LNCaP clone FGC (cell line): ENCODE measurements around the gene GSK3B.
A peak's percentile ranks its signal among the peaks of the same experiment; 100 is the strongest.

Source experiments
- DNase-seq: peaks from one replicate; pipeline ENCODE4 v3.0.0-alpha.2; 2011; ENCODE audit warnings: low read depth
- H3K4me3 ChIP-seq: 2 replicates; pipeline ENCODE4 v1.5.1; 2011; ENCODE audit warnings: mild to moderate bottlenecking, low read depth, low read length, control low read depth
- TF ChIP-seq, protein P1 (sequence below): IDR thresholded peaks from 2 replicates; pipeline ENCODE4 v1.5.1; 2012; ENCODE audit warnings: mild to moderate bottlenecking; ENCODE audit not compliant: control insufficient read depth, insufficient read depth; ENCODE audit errors: extremely low read depth

GSK3B gene

DNA sequence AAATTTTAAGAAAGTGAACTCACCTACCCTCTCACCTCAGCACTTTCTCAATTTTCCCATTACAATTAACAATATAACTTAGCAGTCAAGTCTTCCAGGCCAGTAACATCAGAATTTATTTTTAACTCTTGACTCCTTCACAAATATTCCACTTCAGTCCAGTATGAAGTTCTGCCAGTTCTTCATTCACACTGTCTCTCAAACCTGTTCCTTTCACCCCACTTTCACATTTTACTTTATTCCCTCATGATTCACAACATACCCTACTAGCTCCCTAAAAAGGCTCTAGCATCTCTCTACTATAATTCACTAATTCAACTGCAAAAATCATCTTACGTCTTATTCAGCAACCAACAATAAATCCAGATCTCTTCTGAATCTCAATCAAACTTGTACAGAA is 3.8 kb downstream of the GSK3B start:
- TF ChIP-seq, protein P1, sequence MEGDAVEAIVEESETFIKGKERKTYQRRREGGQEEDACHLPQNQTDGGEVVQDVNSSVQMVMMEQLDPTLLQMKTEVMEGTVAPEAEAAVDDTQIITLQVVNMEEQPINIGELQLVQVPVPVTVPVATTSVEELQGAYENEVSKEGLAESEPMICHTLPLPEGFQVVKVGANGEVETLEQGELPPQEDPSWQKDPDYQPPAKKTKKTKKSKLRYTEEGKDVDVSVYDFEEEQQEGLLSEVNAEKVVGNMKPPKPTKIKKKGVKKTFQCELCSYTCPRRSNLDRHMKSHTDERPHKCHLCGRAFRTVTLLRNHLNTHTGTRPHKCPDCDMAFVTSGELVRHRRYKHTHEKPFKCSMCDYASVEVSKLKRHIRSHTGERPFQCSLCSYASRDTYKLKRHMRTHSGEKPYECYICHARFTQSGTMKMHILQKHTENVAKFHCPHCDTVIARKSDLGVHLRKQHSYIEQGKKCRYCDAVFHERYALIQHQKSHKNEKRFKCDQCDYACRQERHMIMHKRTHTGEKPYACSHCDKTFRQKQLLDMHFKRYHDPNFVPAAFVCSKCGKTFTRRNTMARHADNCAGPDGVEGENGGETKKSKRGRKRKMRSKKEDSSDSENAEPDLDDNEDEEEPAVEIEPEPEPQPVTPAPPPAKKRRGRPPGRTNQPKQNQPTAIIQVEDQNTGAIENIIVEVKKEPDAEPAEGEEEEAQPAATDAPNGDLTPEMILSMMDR, result no peak
- no peak overlapping the region for H3K4me3 ChIP-seq
- no peak for DNase-seq

DNA sequence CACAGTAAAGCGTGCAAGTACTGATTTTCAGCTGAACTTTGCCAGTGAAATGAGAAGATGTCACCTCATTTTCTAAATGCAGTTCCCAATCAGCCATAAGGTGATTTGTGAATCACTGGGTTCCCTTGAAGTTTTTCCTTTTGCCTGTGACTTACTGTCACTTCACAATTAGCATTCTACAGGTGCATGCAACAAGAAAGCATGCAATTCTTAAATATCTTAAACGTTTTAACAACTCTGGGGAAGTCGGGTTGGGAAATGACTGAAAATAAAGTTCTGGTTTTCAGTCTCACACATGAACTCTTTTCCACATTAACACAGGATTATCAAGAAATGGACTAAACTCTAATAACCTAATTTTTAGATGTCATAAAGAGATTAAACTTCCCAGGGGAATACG is 5.2 kb downstream of the GSK3B start:
- TF ChIP-seq, protein P1, result no peak
- no peak for DNase-seq
- H3K4me3 ChIP-seq, result no peak overlapping the region

DNA sequence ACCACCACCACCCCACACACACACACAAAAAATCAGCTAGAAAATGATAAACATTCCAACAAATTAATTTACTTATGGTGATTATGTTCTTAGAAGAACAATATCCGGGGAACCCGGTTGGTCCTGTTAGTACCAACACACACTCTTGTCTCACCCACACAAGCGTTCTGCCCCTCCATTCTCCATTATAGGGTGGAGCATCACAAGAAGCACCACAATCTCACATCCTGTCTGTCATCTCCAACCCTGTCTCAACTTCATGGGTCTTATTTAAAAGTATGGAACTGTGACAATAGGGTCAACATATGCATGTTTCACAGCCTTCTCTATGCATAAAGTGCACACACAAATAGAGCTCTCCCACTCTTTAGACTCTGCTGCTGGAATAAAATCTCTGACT is 5.6 kb downstream of the GSK3B start:
- H3K4me3 ChIP-seq, result no peak overlapping the region
- TF ChIP-seq, protein P1, result no peak

DNA sequence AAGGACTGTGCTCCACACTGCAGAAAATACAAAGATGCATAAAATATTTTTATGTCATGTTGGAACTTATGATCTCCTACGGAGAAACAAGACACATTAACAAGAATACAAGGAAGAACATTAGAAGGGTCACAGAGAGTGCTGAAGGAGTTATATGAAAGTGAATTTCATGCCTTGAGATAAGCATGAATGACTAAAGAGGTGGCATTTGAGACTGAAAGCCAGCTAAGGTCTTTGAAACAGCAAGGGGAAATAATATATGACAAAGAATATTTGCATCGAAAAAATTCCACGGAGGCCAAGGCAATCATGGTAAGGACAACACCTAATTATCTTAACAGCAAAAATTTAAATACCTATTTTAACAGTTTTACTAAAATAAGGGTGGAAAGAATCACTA is 12.5 kb downstream of the GSK3B start:
- TF ChIP-seq, protein P1, result no peak
- no peak overlapping the region for H3K4me3 ChIP-seq
- DNase-seq, result no peak

More for the DNA sequence above, 5.6 kb downstream of the GSK3B start:
- DNase-seq, result no peak

DNA sequence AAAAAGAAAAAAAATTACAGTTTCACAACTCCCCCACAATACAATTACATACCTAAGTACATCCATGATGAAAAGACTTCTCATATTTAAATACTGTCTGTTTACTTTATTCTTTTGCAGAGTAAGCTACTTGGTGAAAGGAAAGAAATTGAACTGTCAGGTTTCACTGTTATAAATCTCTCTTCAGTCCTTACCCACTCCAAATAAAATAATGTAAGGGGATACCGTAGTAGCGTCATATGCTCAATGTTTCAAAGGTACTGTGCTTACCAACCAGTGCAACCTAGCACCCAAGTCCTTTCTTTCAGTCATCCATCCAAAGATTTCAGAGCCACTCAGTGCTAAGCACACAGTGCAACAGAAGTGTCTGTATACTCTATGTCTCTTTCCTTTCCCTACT is 13.4 kb downstream of the GSK3B start:
- H3K4me3 ChIP-seq, result no peak overlapping the region
- TF ChIP-seq, protein P1, result no peak
- DNase-seq, result no peak

DNA sequence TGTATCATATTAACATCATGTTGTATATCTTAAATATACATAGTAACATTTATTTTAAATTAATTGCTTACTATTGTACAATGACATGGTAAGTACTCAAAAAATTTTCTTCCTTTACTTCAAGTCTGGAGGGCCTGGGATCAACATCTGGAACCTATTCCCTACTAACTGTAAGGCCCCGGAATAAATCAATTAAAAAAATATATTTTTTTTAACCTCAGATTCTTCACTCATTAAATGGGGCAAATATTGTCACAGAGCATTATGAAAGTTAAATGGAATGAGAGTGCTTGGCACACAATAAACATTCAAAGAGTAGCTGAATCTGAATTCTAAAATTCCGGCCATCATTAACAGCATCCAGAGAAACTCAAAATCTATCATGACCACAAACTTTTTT is 16.5 kb downstream of the GSK3B start:
- no peak overlapping the region for H3K4me3 ChIP-seq
- TF ChIP-seq, protein P1, result no peak
- DNase-seq, result no peak

DNA sequence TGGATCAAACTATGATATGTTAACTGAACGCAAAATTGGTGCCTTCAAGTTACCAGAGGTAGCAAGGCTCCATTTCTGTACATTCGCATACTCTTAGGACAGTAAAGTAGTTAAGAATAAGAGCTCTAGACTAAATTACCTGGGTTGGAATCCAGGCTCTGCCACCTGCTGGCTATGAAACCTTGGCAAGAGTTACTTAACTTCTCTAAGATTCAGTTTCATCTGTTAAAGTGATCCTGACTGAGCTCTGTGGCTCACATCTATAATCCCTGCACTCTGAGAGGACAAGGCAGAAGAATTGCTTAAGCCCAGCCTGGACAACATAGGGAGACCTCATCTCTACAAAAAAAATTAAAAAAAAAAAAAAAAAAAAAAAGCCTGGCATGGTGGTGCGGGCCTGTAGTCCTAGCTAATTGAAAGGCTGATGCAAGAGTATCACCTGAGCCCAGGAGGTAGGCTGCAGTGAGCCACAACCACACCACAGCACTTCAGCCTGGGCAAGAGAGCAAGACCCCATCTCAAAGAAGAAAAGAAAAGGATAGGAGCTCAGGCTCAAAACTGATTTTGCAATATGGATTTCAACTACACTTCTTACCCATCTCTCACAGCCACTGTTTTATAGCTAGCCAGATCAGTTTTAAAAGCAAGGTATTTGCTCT is 21.3 kb downstream of the GSK3B start:
- no peak overlapping the region for H3K4me3 ChIP-seq
- TF ChIP-seq, protein P1, result 0 out of 2 replicates have a peak, but pooled peaks have one; percentile 2
- no peak for DNase-seq
